ENCODE data around the gene ARFGEF2.
A peak's percentile ranks its signal among the peaks of the same experiment; 100 is the strongest.

Gene ARFGEF2

DNA sequence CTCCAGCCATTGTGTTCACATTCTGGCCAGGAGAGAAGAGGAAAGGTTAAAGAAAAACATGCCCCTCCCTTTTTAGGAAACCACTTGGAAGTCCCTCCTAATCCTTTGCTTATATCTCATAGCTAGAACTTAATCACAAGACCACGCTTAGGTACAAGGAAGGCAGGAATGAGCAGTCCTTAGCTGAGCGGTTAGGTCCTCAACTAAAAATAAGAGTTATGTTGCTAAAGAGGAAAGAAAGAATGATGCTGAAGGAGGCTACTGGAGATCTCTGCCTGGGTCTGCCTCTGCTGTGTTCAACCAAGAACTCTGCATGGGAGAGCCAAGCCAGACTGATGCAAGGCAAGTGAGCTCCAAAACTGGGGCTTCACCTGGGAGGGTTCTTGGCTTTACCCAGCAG lies 11.6 kb upstream of the ARFGEF2 start:
- H3K4me3 ChIP-seq (ENCODE audit: low read depth, low read length) = no peak overlapping the region
- TF ChIP-seq, protein P1, sequence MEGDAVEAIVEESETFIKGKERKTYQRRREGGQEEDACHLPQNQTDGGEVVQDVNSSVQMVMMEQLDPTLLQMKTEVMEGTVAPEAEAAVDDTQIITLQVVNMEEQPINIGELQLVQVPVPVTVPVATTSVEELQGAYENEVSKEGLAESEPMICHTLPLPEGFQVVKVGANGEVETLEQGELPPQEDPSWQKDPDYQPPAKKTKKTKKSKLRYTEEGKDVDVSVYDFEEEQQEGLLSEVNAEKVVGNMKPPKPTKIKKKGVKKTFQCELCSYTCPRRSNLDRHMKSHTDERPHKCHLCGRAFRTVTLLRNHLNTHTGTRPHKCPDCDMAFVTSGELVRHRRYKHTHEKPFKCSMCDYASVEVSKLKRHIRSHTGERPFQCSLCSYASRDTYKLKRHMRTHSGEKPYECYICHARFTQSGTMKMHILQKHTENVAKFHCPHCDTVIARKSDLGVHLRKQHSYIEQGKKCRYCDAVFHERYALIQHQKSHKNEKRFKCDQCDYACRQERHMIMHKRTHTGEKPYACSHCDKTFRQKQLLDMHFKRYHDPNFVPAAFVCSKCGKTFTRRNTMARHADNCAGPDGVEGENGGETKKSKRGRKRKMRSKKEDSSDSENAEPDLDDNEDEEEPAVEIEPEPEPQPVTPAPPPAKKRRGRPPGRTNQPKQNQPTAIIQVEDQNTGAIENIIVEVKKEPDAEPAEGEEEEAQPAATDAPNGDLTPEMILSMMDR (IDR thresholded peaks at IDR 0.05; ENCODE audit: low read depth, low read length) = no peak

DNA sequence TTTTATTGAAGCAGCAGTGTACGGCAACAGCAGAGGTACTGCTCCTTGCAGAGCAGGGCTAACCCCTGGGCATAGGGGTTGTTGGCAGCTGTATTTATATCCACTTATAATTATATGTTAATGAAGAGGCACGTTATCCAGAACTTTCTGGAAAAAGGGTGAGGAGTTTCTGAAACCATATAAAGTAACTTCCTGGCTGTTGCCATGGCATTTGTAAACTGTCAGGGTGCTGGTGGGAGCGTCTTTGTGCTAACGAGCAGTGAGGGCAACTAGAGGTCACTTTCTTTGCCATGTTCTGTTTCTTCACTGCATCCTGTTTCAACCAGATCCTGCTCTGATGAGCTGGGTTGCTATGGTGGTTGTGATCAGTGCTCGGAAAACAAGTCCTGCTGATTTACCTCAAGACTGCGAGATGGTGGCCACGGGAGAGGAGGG lies 11.1 kb upstream of the ARFGEF2 start:
- TF ChIP-seq, protein P1 (IDR thresholded peaks at IDR 0.05; ENCODE audit: low read depth, low read length) = no peak
- no peak overlapping the region for H3K4me3 ChIP-seq (ENCODE audit: low read depth, low read length)

DNA sequence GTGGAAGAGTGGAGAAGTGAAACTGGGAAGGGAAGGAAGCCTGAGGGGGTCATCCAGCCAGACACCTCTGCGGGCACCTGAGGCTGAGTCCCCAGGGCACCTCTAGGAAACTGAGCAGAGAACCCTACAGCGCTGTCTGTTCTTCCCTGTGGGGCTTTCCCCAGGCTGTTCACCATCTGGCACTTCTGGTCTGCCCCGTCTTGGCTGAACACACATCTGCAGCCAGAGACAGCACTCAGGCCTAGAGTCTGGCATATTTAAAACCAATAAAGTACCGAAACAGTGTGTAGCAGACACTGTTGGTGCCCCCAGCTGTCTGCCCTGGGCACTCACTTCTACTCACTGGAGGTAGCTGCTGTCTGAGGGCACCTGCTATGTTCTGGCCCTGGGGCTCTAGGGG lies 9.4 kb upstream of the ARFGEF2 start:
- no peak overlapping the region for H3K4me3 ChIP-seq (ENCODE audit: low read depth, low read length)
- TF ChIP-seq, protein P1 (IDR thresholded peaks at IDR 0.05; ENCODE audit: low read depth, low read length) = no peak

DNA sequence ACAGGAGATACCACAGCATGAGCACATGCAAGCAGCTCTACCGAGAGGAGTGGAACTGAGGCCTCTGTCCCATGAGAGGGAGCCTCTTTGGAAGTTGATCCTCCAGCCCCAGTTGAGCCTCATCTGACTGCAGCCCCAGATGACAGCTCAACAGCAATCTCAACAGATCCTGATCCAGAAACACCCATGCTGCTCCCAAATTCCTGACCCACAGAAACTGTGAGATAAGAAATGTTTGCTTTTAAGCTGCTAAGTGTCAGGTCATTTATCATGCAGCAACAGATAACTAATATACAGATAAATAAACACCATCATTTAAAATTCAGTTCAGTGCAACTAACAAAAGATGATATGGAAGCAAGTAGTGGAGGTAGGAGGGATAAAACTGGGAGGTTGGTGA lies 4.8 kb upstream of the ARFGEF2 start:
- H3K4me3 ChIP-seq (ENCODE audit: low read depth, low read length) = no peak overlapping the region
- TF ChIP-seq, protein P1 (IDR thresholded peaks at IDR 0.05; ENCODE audit: low read depth, low read length) = no peak

DNA sequence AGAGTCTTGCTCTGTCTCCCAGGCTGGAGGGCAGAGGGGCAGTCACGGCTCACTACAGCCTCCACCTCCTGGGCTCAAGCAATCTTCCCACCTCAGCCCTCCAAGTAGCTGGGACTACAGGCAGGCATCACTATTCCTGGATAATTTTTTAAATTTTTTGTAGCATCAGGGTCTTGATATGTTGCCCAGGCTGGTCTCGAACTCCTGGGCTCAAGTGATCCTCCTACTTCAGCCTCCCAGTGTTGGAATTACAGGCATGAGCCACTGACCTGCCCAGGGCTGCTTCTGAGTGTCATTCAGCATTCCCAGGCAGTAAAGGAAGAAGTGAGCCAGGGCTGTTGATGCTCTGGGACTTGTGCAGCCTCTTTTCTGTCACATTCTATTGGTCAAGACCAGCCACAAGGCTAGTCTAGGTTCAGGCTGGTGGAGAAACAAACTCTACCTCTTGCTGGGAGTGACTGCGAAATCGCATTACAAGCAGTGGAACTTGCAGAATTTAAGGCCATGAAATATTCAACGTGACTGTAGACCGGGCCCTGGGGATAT lies 2.1 kb upstream of the ARFGEF2 start:
- TF ChIP-seq, protein P1 (IDR thresholded peaks at IDR 0.05; ENCODE audit: low read depth, low read length) = no peak
- H3K4me3 ChIP-seq (ENCODE audit: low read depth, low read length) = no peak overlapping the region

DNA sequence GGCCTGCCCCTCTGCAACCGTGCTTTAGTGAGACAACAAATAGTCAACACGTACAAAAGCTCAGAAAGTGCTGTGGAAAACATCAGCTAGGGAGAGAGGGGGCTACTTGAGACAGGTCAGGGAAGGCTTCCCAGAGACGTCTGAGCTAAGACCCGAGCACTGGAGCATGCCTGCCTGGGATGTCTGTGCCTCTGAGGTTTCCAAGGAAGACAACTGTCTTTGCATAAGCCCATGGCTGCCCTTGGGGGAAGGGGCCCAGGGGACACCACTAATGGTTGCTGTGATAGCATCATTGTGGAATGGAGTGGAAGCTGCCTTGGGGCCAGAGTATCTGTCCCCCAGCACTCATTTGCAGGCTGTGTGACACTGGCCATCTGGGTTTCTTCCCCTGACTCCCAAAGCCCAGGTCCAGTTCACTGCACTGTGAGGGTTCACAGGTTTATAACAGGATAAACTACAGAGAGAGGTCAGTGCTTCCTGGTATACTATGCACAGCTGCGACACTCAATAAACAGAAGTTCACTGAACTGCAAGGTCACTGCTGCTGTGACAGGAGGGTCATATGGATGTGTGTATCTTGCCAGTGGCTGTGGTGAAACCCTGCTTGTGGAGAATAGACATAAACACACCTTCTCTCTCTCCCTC lies 1.5 kb upstream of the ARFGEF2 start:
- TF ChIP-seq, protein P1 (IDR thresholded peaks at IDR 0.05; ENCODE audit: low read depth, low read length) = no peak
- H3K4me3 ChIP-seq (ENCODE audit: low read depth, low read length) = no peak overlapping the region

DNA sequence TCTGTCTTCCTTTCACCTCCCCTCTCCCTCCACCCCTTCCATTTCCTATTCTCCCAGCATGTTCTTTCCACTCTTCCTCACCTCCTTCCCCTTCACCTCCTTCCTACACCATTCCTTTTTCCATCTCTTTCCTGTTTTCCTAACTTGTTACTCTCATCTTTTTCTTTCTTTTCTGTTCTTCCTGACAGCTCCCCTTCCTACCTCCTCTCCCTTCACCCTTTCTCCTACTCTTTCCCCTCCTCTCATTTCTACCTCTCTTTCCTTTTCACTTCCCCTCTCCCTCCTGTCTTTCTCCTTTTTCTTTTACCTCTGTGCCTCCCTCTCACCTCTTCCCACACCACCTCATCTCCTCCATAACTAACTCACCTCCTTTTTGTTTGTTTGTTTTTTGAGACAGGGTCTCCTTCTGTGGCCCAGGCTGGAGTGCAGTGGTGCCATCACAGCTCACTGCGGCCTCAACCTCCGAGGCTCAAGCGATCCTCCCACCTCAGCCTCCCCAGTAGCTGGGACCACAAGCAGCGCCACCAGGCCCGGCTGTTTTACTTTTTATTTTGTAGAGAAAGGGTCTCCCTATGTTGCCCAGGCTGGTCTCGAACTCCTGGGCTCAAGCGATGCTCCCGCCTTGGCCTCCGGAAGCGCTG lies 864 bp upstream of the ARFGEF2 start:
- H3K4me3 ChIP-seq (ENCODE audit: low read depth, low read length) = peak overlapping the region; percentile 97
- TF ChIP-seq, protein P1 (IDR thresholded peaks at IDR 0.05; ENCODE audit: low read depth, low read length) = no peak
